GM21529 (cell line): ENCODE measurements around the gene F8A3.
"Not testable (repeated sequence)": the region's sequence is repeated elsewhere in the genome, so short reads cannot be mapped to it uniquely, and the experiment has no call there.

Experiments used
- ATAC-seq: cut with Tn5 transposase; IDR thresholded peaks from one replicate; pipeline ENCODE4 v1.9.1; 2021; ENCODE audit not compliant: unreplicated experiment

Gene F8A3

GRCh38 chrX:155458471-155458870 is at the start of gene F8A3:
TSS of gene F8A3 (minus strand) at chrX:155458620. CDS start at chrX:155458600, 20 bp downstream.
- ATAC-seq, result peak; percentile 75

- no peak for ATAC-seq
Observed at GRCh38 chrX:155505296-155505695, 46.9 kb upstream of the F8A3 start.

GRCh38 chrX:155495134-155495533 is 36.7 kb upstream of the F8A3 start:
- ATAC-seq, result not testable (repeated sequence)

GRCh38 chrX:155491421-155491820 is 33.0 kb upstream of the F8A3 start:
- not testable (repeated sequence) for ATAC-seq

- ATAC-seq, result not testable (repeated sequence)
Observed at GRCh38 chrX:155477136-155477535, 18.7 kb upstream of the F8A3 start.

- peak; percentile 67 for ATAC-seq
Observed at GRCh38 chrX:155466269-155466938, 8.0 kb upstream of the F8A3 start.

- ATAC-seq, result not testable (repeated sequence)
Observed at GRCh38 chrX:155460501-155460900, 2.1 kb upstream of the F8A3 start.

GRCh38 chrX:155457761-155458447 is 516 bp downstream of the F8A3 start:
- ATAC-seq, result peak; percentile 52

GRCh38 chrX:155441097-155441496 is 17.3 kb downstream of the F8A3 start:
- ATAC-seq, result no peak

- ATAC-seq, result no peak
Observed at GRCh38 chrX:155435744-155436112, 22.7 kb downstream of the F8A3 start.

- no peak for ATAC-seq
Observed at GRCh38 chrX:155434906-155435743, 23.3 kb downstream of the F8A3 start.

- no peak for ATAC-seq
Observed at GRCh38 chrX:155417769-155418168, 40.7 kb downstream of the F8A3 start.
